Trophoblast cell (in vitro differentiated cells and primary cell): ENCODE measurements around the gene LRRC4B.

Source experiments
- DNase-seq, 2 donors: peaks; one replicate each; pipeline ENCODE4 v3.0.0-alpha.2; 2016
- H2AFZ ChIP-seq: 2 replicates; pipeline ENCODE4 v1.6.1; 2013; ENCODE audit warnings: low read length, moderate library complexity, mild to moderate bottlenecking; ENCODE audit not compliant: insufficient read depth, poor library complexity
- H2AK5ac ChIP-seq: 2 replicates; pipeline ENCODE4 v1.6.1; 2013; ENCODE audit warnings: mild to moderate bottlenecking, low read length
- H2BK120ac ChIP-seq: 2 replicates; pipeline ENCODE4 v1.6.1; 2013; ENCODE audit warnings: low read length, mild to moderate bottlenecking, moderate library complexity; ENCODE audit not compliant: insufficient read depth, poor library complexity
- H2BK12ac ChIP-seq: 2 replicates; pipeline ENCODE4 v1.6.1; 2013; ENCODE audit warnings: mild to moderate bottlenecking, low read length, moderate library complexity
- H2BK5ac ChIP-seq: 2 replicates; pipeline ENCODE4 v1.6.1; 2013; ENCODE audit warnings: low read length, low read depth, moderate library complexity, mild to moderate bottlenecking; ENCODE audit not compliant: poor library complexity
- H3K14ac ChIP-seq: 2 replicates; pipeline ENCODE4 v1.6.1; 2013; ENCODE audit warnings: mild to moderate bottlenecking, low read length
- H3K18ac ChIP-seq: 2 replicates; pipeline ENCODE4 v1.6.1; 2013; ENCODE audit warnings: mild to moderate bottlenecking, low read length
- H3K23ac ChIP-seq: 2 replicates; pipeline ENCODE4 v1.6.1; 2013; ENCODE audit warnings: low read length
- H3K27ac ChIP-seq: 2 replicates; pipeline ENCODE4 v1.5.1; 2013; ENCODE audit warnings: low read depth, mild to moderate bottlenecking, inconsistent platforms, low read length, moderate library complexity
- H3K27me3 ChIP-seq: 2 replicates; pipeline ENCODE4 v1.6.1; 2013; ENCODE audit warnings: inconsistent platforms, mild to moderate bottlenecking, low read length, moderate library complexity; ENCODE audit not compliant: insufficient read depth
- H3K36me3 ChIP-seq, 2 experiments: 1 replicate in 1 of 2; 2 replicates in 1 of 2; pipeline ENCODE4 v1.6.1; 2013; ENCODE audit warnings: low read length in 2 of 2, mild to moderate bottlenecking in 2 of 2, moderate library complexity in 1 of 2; ENCODE audit not compliant: insufficient read depth in 2 of 2, control insufficient read depth in 1 of 2
- H3K4ac ChIP-seq: 2 replicates; pipeline ENCODE4 v1.6.1; 2013; ENCODE audit warnings: low read depth, mild to moderate bottlenecking, low read length, moderate library complexity
- H3K4me1 ChIP-seq, 2 experiments: 1 replicate in 1 of 2; 2 replicates in 1 of 2; pipeline ENCODE4 v1.6.1; 2013; ENCODE audit warnings: low read length in 2 of 2, mild to moderate bottlenecking in 2 of 2, moderate library complexity in 1 of 2; ENCODE audit not compliant: insufficient read depth in 2 of 2, control insufficient read depth in 1 of 2
- H3K4me2 ChIP-seq: 2 replicates; pipeline ENCODE4 v1.6.1; 2013; ENCODE audit warnings: inconsistent platforms, mild to moderate bottlenecking, low read length, moderate library complexity
- H3K4me3 ChIP-seq: 2 replicates; pipeline ENCODE4 v1.5.1; 2013; ENCODE audit warnings: mild to moderate bottlenecking, low read depth, low read length, inconsistent platforms
- H3K79me1 ChIP-seq: one replicate; pipeline ENCODE4 v1.6.1; 2013; ENCODE audit warnings: low read length
- H3K79me2 ChIP-seq: 2 replicates; pipeline ENCODE4 v1.6.1; 2013; ENCODE audit warnings: low read length, mild to moderate bottlenecking; ENCODE audit not compliant: control insufficient read depth, insufficient read depth, poor library complexity
- H3K9ac ChIP-seq: 2 replicates; pipeline ENCODE4 v1.6.1; 2013; ENCODE audit warnings: mild to moderate bottlenecking, low read length
- H3K9me3 ChIP-seq: 2 replicates; pipeline ENCODE4 v1.6.1; 2013; ENCODE audit warnings: low read depth, mild to moderate bottlenecking, control low read depth, inconsistent platforms, low read length; ENCODE audit not compliant: insufficient read depth
- H4K12ac ChIP-seq: 2 replicates; pipeline ENCODE4 v1.6.1; 2013; ENCODE audit warnings: low read depth, mild to moderate bottlenecking, low read length, moderate library complexity
- H4K8ac ChIP-seq: 2 replicates; pipeline ENCODE4 v1.6.1; 2013; ENCODE audit warnings: low read depth, mild to moderate bottlenecking, low read length, moderate library complexity
- H4K91ac ChIP-seq: one replicate; pipeline ENCODE4 v1.6.1; 2013; ENCODE audit warnings: low read depth, mild to moderate bottlenecking, low read length, moderate library complexity
- WGBS: extraction: QIAGEN DNeasy Blood & Tissue Kit; methylation state at CpG from one replicate; pipeline ENCODE4 v1.1.7; 2013; ENCODE audit warnings: missing lambda C conversion rate; ENCODE audit not compliant: insufficient read length, insufficient coverage; ENCODE audit errors: extremely low coverage; 5-methylcytosine and 5-hydroxymethylcytosine counted together

LRRC4B gene

GRCh38 chr19:50549059-50549926 is 18.9 kb downstream of the LRRC4B start:
- H2BK5ac ChIP-seq, result no peak overlapping the region
- H3K79me2 ChIP-seq, result no peaks in the 10 kb centered on the region
- H2AFZ ChIP-seq, result no peak overlapping the region
- H4K8ac ChIP-seq, result no peak overlapping the region
- no peak overlapping the region for H4K91ac ChIP-seq
- H3K79me1 ChIP-seq, result no peaks in the 10 kb centered on the region
- no peaks in the 10 kb centered on the region for H3K36me3 ChIP-seq
- H3K9me3 ChIP-seq, result peaks cover 10% of the 10 kb centered on the region
- no peak overlapping the region for H3K18ac ChIP-seq
- H3K9ac ChIP-seq, result no peak overlapping the region
- H2AK5ac ChIP-seq, result no peak overlapping the region
- H3K23ac ChIP-seq, result no peak overlapping the region
- H3K27me3 ChIP-seq, result peaks cover 32% of the 10 kb centered on the region
- no peak overlapping the region for H4K12ac ChIP-seq
- H3K4me1 ChIP-seq, result no peaks in the 10 kb centered on the region
- no peak for DNase-seq
- H3K4ac ChIP-seq, result no peak overlapping the region
- WGBS, result no CpG with 5 or more reads among the region's 22 CpGs
- H2BK12ac ChIP-seq, result no peak overlapping the region
- no peak overlapping the region for H3K27ac ChIP-seq
- H2BK120ac ChIP-seq, result no peak overlapping the region
- no peak overlapping the region for H3K14ac ChIP-seq
- no peak overlapping the region for H3K4me3 ChIP-seq
- H3K4me2 ChIP-seq, result no peak overlapping the region

DNA sequence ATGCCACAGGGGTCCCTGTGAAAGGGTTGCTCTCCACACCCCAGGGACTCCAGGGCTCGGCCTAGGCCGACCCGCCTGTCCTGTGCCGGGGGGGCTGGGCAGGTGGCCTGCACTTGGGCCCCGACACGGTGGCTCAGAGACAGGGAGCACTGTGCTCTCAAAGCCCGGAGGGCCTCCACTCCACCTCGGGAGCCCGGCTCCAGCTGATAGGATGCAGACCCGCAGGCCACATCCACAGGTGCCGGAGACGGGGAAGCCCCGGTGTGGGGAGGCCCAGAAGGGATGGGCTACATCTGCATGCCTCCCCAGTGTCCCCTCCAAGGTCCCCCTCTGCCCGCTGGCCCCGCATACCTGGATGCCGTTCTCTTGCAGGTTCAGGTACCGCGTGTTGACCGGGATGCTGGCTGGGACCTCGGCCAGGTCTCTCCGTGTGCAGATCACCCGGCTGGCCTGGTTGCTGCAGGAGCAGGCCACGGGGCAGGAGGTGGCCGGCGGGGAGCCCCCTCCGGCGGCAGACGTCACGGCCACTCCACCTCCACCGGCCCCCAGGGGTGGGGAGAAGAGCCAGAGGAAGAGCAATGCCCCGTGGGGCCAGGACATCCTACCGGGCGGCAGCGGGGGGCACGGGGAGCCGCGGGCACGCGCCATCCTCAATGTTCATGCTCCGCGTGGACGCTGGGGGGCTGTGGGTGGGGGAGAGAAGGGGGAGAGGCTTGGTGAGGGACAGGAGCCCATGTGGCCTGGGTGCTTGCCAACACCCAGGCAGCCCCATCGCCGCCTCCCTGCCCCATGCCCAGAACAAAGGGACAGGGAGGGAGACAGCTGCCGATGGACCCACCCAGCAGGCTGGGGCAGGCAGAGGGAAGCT is 19.8 kb downstream of the LRRC4B start:
- Histone ChIP-seq H3K14ac (no peak overlapping the region), H3K9ac (no peak overlapping the region), H4K8ac (no peak overlapping the region), H2AK5ac (no peak overlapping the region), H3K27ac (no peak overlapping the region), H3K4me1 (no peaks in the 10 kb centered on the region), H3K79me2 (no peaks in the 10 kb centered on the region), H3K79me1 (no peaks in the 10 kb centered on the region), H3K4ac (no peak overlapping the region), H4K91ac (no peak overlapping the region), H3K27me3 (peaks cover 31% of the 10 kb centered on the region), H3K23ac (no peak overlapping the region), H2BK12ac (no peak overlapping the region), H3K4me3 (peak overlapping the region; percentile 20), H3K9me3 (peaks cover 10% of the 10 kb centered on the region), H2BK5ac (no peak overlapping the region), H2BK120ac (no peak overlapping the region), H3K4me2 (no peak overlapping the region), H3K18ac (no peak overlapping the region), H3K36me3 (no peaks in the 10 kb centered on the region), H2AFZ (no peak overlapping the region), H4K12ac (no peak overlapping the region)
- no peak for DNase-seq
- no CpG with 5 or more reads among the region's 45 CpGs for WGBS

DNA sequence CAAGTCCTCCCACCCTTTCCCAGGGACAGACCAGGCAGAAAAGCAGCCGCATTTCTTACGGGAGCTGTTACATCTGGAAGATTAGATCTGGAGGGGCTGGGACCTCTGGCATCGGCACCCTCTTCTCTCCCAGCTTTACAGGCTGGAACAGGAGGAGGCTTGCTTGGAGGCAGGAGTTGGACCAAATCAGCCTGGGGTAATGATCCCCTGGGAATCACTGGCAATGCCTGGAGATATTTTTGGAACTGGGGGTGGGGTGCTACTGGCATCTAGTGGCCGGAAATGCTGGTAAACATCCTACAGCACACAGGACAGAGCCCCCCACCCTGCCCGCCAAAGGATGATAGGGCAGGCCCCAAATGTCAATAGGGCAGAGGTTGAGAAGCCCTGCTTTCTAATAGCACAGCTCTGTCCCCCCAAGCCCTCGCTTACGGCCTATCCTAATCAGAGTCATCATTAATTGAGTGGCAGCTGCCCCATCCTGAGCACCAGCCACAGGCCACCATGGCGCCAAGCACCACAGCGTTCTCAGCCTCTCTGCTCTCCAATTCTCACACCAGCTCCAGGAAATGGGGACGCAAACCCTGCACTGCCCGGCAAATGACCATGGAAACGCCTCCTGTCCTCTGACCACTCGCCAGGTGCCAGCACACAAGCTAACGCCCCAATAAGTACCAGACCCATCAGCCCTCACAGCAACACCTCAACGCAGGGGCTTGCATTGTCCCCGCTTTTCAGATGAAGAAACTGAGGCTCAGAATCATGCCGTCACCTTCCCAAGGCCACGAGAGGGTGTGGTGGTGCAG is 20.6 kb downstream of the LRRC4B start:
- Histone ChIP-seq H3K79me2 (no peaks in the 10 kb centered on the region), H3K18ac (no peak overlapping the region), H3K79me1 (no peaks in the 10 kb centered on the region), H3K4me1 (no peaks in the 10 kb centered on the region), H3K9ac (no peak overlapping the region), H3K36me3 (no peaks in the 10 kb centered on the region), H3K14ac (no peak overlapping the region), H2BK12ac (no peak overlapping the region), H4K8ac (no peak overlapping the region), H3K4ac (no peak overlapping the region), H3K27me3 (peaks cover 23% of the 10 kb centered on the region), H2AK5ac (no peak overlapping the region), H4K12ac (no peak overlapping the region), H3K23ac (no peak overlapping the region), H2AFZ (no peak overlapping the region), H3K4me2 (no peak overlapping the region), H2BK120ac (no peak overlapping the region), H3K27ac (no peak overlapping the region), H2BK5ac (no peak overlapping the region), H3K9me3 (peaks cover 3% of the 10 kb centered on the region), H3K4me3 (peak overlapping the region; percentile 20), H4K91ac (no peak overlapping the region)
- no peak for DNase-seq
- no CpG with 5 or more reads among the region's 18 CpGs for WGBS

- H2AK5ac ChIP-seq, result no peak overlapping the region
- no peaks in the 10 kb centered on the region for H3K36me3 ChIP-seq
- H4K12ac ChIP-seq, result no peak overlapping the region
Measured at GRCh38 chr19:50546527-50547221, 21.6 kb downstream of the LRRC4B start.

More at GRCh38 chr19:50546527-50547221, 21.6 kb downstream of the LRRC4B start:
- Histone ChIP-seq H3K4me2 (no peak overlapping the region), H3K18ac (no peak overlapping the region), H3K4me3 (no peak overlapping the region), H3K4ac (no peak overlapping the region), H4K91ac (no peak overlapping the region), H3K4me1 (no peaks in the 10 kb centered on the region), H3K79me1 (no peaks in the 10 kb centered on the region), H2BK120ac (no peak overlapping the region), H4K8ac (no peak overlapping the region), H2AFZ (no peak overlapping the region), H3K27ac (no peak overlapping the region), H2BK5ac (no peak overlapping the region), H3K27me3 (peaks cover 15% of the 10 kb centered on the region), H3K79me2 (no peaks in the 10 kb centered on the region), H3K9ac (no peak overlapping the region), H3K23ac (no peak overlapping the region), H3K9me3 (no peaks in the 10 kb centered on the region), H3K14ac (no peak overlapping the region), H2BK12ac (no peak overlapping the region)
- WGBS, result no CpG with 5 or more reads among the region's 29 CpGs
- no peak for DNase-seq
